H1 (cell line): Measurements from ENCODE around the gene SLC4A11. TPM values are rescaled to one million over a fixed set of nuclear protein-coding genes. Genes with fewer than 3 reads are reported as not detected.

Experiments
- CTCF ChIA-PET: fragments of 300-600 bp; sonication (Branson Sonifier 250); formaldehyde crosslinking; loops from one replicate; lab custom pipeline; 2021; ENCODE audit not compliant: partially characterized antibody; lab: Charles Lee
- POLR2A ChIA-PET: fragments of 300-600 bp; sonication (Branson Sonifier 250); formaldehyde crosslinking; loops from one replicate; lab custom pipeline; 2021; ENCODE audit warnings: inconsistent platforms; ENCODE audit not compliant: partially characterized antibody; lab: Charles Lee
- DNase-seq, 2 experiments: peaks; one replicate each; pipeline versions ENCODE4 v3.0.0 to v3.0.0-alpha.2; 2010 to 2022; ENCODE audit warnings: low spot score in 2 of 2, low read depth in 1 of 2, mixed read lengths in 1 of 2
- FAIRE-seq: peaks from 2 replicates; lab custom pipeline; 2011; peaks lifted over from hg19 to GRCh38; lab: Jason Lieb, UNC
- H2AFZ ChIP-seq: 2 replicates; pipeline ENCODE4 v1.8.1; 2012; ENCODE audit warnings: low read length, inconsistent platforms
- H2AK5ac ChIP-seq: 2 replicates; pipeline ENCODE4 v1.6.1; 2013; ENCODE audit warnings: low read depth, low read length
- H2BK120ac ChIP-seq: replicated peaks from 2 replicates; pipeline ENCODE3; 2013; ENCODE audit warnings: low read depth, low read length, inconsistent platforms
- H2BK12ac ChIP-seq: 2 replicates; pipeline ENCODE4 v1.6.1; 2013; ENCODE audit warnings: low read depth, low read length
- H2BK15ac ChIP-seq: 2 replicates; pipeline ENCODE4 v1.6.1; 2013; ENCODE audit warnings: low read length
- H2BK20ac ChIP-seq: 2 replicates; pipeline ENCODE4 v1.6.1; 2013; ENCODE audit warnings: low read length
- H2BK5ac ChIP-seq: 2 replicates; pipeline ENCODE4 v1.6.1; 2013; ENCODE audit warnings: low read depth, low read length
- H3K14ac ChIP-seq: 2 replicates; pipeline ENCODE4 v1.6.1; 2013; ENCODE audit warnings: inconsistent platforms; ENCODE audit not compliant: insufficient read length
- H3K18ac ChIP-seq: 2 replicates; pipeline ENCODE4 v1.6.1; 2013; ENCODE audit warnings: low read length; ENCODE audit errors: extremely low read depth
- H3K23ac ChIP-seq: 2 replicates; pipeline ENCODE4 v1.6.1; 2013; ENCODE audit warnings: inconsistent platforms; ENCODE audit not compliant: insufficient read length
- H3K23me2 ChIP-seq: 2 replicates; pipeline ENCODE4 v1.6.1; 2013; ENCODE audit warnings: low read depth, low read length
- H3K27ac ChIP-seq: 2 replicates; pipeline ENCODE4 v1.6.1; 2011; ENCODE audit warnings: low read depth, low read length, inconsistent platforms
- H3K27me3 ChIP-seq, 4 experiments: replicated peaks in 1 of 4; 1 replicate in 1 of 4; 2 replicates in 3 of 4; pipeline versions ENCODE4 v1.6.1 to v1.8.1; 2011 to 2013; ENCODE audit warnings: low read length in 3 of 4, mild to moderate bottlenecking in 3 of 4, inconsistent platforms in 2 of 4, mixed read lengths in 2 of 4, moderate library complexity in 1 of 4; ENCODE audit not compliant: control insufficient read depth in 3 of 4, insufficient read depth in 3 of 4; ENCODE audit errors: extremely low read depth in 1 of 4
- H3K36me3 ChIP-seq, 4 experiments: 2 replicates each; pipeline versions ENCODE4 v1.6.1 to v1.8.1; 2011 to 2013; ENCODE audit warnings: mild to moderate bottlenecking in 4 of 4, low read length in 3 of 4, moderate library complexity in 2 of 4, control low read depth in 1 of 4, inconsistent platforms in 1 of 4; ENCODE audit not compliant: insufficient read depth in 4 of 4, control insufficient read depth in 2 of 4
- H3K4ac ChIP-seq: replicated peaks from 2 replicates; pipeline ENCODE3; 2013; ENCODE audit warnings: low read length, low read depth, mixed read lengths, inconsistent platforms; ENCODE audit not compliant: insufficient read length
- H3K4me1 ChIP-seq, 4 experiments: replicated peaks in 1 of 4; 1 replicate in 1 of 4; 2 replicates in 3 of 4; pipeline versions ENCODE4 v1.6.1 to v1.8.1; 2011 to 2013; ENCODE audit warnings: low read length in 3 of 4, inconsistent platforms in 2 of 4, mixed read lengths in 1 of 4; ENCODE audit not compliant: insufficient read depth in 4 of 4, control insufficient read depth in 3 of 4
- H3K4me2 ChIP-seq, 2 experiments: 2 replicates each; pipeline versions ENCODE4 v1.6.1 to v1.8.1; 2011 to 2013; ENCODE audit warnings: low read depth in 2 of 2, low read length in 2 of 2, control low read depth in 1 of 2, inconsistent platforms in 1 of 2, mild to moderate bottlenecking in 1 of 2; ENCODE audit not compliant: insufficient read depth in 1 of 2
- H3K4me3 ChIP-seq, 4 experiments: fragments of 200-600, 300-600 bp in 1 of 4; sonication (generic), shearing (Covaris generic), sonication (Bioruptor Twin) in 1 of 4; 2 replicates each; pipeline versions ENCODE4 v1.5.1 to v1.8.1; 2011 to 2016; ENCODE audit warnings: low read length in 4 of 4, low read depth in 3 of 4, control low read depth in 2 of 4, inconsistent platforms in 2 of 4, mild to moderate bottlenecking in 2 of 4, mixed read lengths in 1 of 4, moderate library complexity in 1 of 4; ENCODE audit not compliant: insufficient read depth in 2 of 4; ENCODE audit errors: extremely low read depth in 1 of 4
- H3K56ac ChIP-seq: replicated peaks from 2 replicates; pipeline ENCODE3; 2013; ENCODE audit warnings: low read depth, mild to moderate bottlenecking, mixed read lengths, low read length, inconsistent platforms; ENCODE audit not compliant: insufficient read length
- H3K79me1 ChIP-seq: 2 replicates; pipeline ENCODE4 v1.6.1; 2013; ENCODE audit warnings: low read depth, low read length, control low read depth
- H3K79me2 ChIP-seq, 2 experiments: 2 replicates each; pipeline versions ENCODE4 v1.6.1 to v1.8.1; 2012 to 2013; ENCODE audit warnings: low read length in 2 of 2, mild to moderate bottlenecking in 2 of 2, inconsistent platforms in 1 of 2; ENCODE audit not compliant: insufficient read depth in 2 of 2, control insufficient read depth in 1 of 2
- H3K9ac ChIP-seq, 4 experiments: replicated peaks in 1 of 4; 1 replicate in 1 of 4; 2 replicates in 3 of 4; pipeline versions ENCODE4 v1.6.1 to v1.8.1; 2011 to 2013; ENCODE audit warnings: low read depth in 3 of 4, low read length in 3 of 4, control low read depth in 2 of 4, mild to moderate bottlenecking in 2 of 4, moderate library complexity in 2 of 4, inconsistent platforms in 1 of 4; ENCODE audit errors: extremely low read depth in 1 of 4
- H3K9me3 ChIP-seq, 2 experiments: 2 replicates each; pipeline versions ENCODE4 v1.6.1 to v1.8.1; 2012 to 2013; ENCODE audit warnings: mild to moderate bottlenecking in 2 of 2, moderate library complexity in 2 of 2, control low read depth in 1 of 2, inconsistent platforms in 1 of 2, low read depth in 1 of 2, low read length in 1 of 2, mixed read lengths in 1 of 2; ENCODE audit not compliant: insufficient read depth in 2 of 2
- H4K20me1 ChIP-seq, 2 experiments: replicated peaks in 1 of 2; 2 replicates each; pipeline versions ENCODE3 to v1.8.1; 2011 to 2013; ENCODE audit warnings: inconsistent platforms in 2 of 2, low read length in 2 of 2, mild to moderate bottlenecking in 1 of 2; ENCODE audit not compliant: insufficient read depth in 2 of 2, control insufficient read depth in 1 of 2
- H4K5ac ChIP-seq: 2 replicates; pipeline ENCODE4 v1.6.1; 2013; ENCODE audit warnings: low read length, low read depth, mixed read lengths, inconsistent platforms; ENCODE audit not compliant: insufficient read length
- H4K8ac ChIP-seq: 2 replicates; pipeline ENCODE4 v1.8.0; 2013; ENCODE audit warnings: mild to moderate bottlenecking, moderate library complexity, low read length, inconsistent platforms; ENCODE audit not compliant: insufficient read depth; ENCODE audit errors: extremely low read depth
- H4K91ac ChIP-seq: replicated peaks from 2 replicates; pipeline ENCODE3; 2013; ENCODE audit warnings: low read length, mixed read lengths, inconsistent platforms; ENCODE audit not compliant: insufficient read length
- CTBP2 ChIP-seq: IDR thresholded peaks from 2 replicates; pipeline ENCODE4 v1.7.0; 2011; ENCODE audit warnings: borderline replicate concordance, mild to moderate bottlenecking, moderate library complexity, mixed read lengths, low read length; ENCODE audit not compliant: insufficient read depth, insufficient read length
- RAD21 ChIP-seq, 2 experiments: IDR thresholded peaks in 1 of 2; conservative IDR thresholded peaks in 1 of 2; 2 replicates each; pipeline ENCODE4 v1.6.1; 2011; ENCODE audit warnings: low read depth in 2 of 2, low read length in 2 of 2, improper control_type of control experiment in 1 of 2, inconsistent platforms in 1 of 2, mild to moderate bottlenecking in 1 of 2, moderate library complexity in 1 of 2
- SIN3A ChIP-seq, 2 experiments: IDR thresholded peaks in 1 of 2; conservative IDR thresholded peaks in 1 of 2; 2 replicates each; pipeline ENCODE4 v1.6.1; 2011 to 2012; ENCODE audit warnings: low read length in 2 of 2, improper control_type of control experiment in 1 of 2, low read depth in 1 of 2, mild to moderate bottlenecking in 1 of 2
- SP1 ChIP-seq: IDR thresholded peaks from 2 replicates; pipeline ENCODE4 v1.6.1; 2011; ENCODE audit warnings: low read depth, low read length
- SP4 ChIP-seq: IDR thresholded peaks from 2 replicates; pipeline ENCODE4 v1.6.1; 2012; ENCODE audit warnings: low read length, inconsistent platforms
- YY1 ChIP-seq: IDR thresholded peaks from 2 replicates; pipeline ENCODE4 v1.6.1; 2011; ENCODE audit warnings: low read depth, mild to moderate bottlenecking, low read length
- WGBS, 2 experiments: shearing (Covaris generic) in 1 of 2; methylation state at CpG; one replicate each; pipeline versions ENCODE4 v1.1.6 to v1.1.7; 2013 to 2015; ENCODE audit warnings: low lambda C conversion rate in 2 of 2, mixed read lengths in 2 of 2, inconsistent platforms in 1 of 2, low coverage in 1 of 2, missing lambda C conversion rate in 1 of 2; ENCODE audit not compliant: insufficient replicate concordance in 2 of 2, insufficient coverage in 1 of 2, insufficient read length in 1 of 2; ENCODE audit errors: extremely low coverage in 1 of 2, missing lambda C conversion rate in 1 of 2; 5-methylcytosine and 5-hydroxymethylcytosine counted together
- polyA plus RNA-seq, 7 experiments: library from polyadenylated mRNA; depleted of rRNA in 3 of 7; stranded (reverse) in 5 of 7; unstranded in 2 of 7; fragments of >200 nt in 5 of 7; fragments of 200-250 nt in 2 of 7; gene quantifications; 1 replicate in 5 of 7; 2 replicates in 1 of 7; 4 replicates in 1 of 7; pipeline versions ENCODE4 v1.2.1 to v1.2.3, GENCODE V29; 2011 to 2013; ENCODE audit warnings: missing spikeins in 2 of 7, mixed read lengths in 2 of 7
- total RNA-seq: library from RNA; stranded (reverse); fragmentation: NEBNext Ultra II Directional; extraction: Animal tissue kit (Norgen Biotek cat#: 25700); gene quantifications from 2 replicates; pipeline ENCODE4 v1.2.1, GENCODE V29; 2021

Gene SLC4A11
- total and polyA plus RNA-seq, 2 of the 8 experiments (the other 6 are each of a cell fraction or from before 2014, with no cell fraction given), result 11.9 to 32.3 TPM

- no peak overlapping the region for H2BK20ac ChIP-seq
- H2BK15ac ChIP-seq, result no peak overlapping the region
- no peak overlapping the region for H3K4me2 ChIP-seq
- no peak for DNase-seq
- no peaks in the 10 kb centered on the region for H3K23me2 ChIP-seq
- no peak overlapping the region for H3K23ac ChIP-seq
- H4K20me1 ChIP-seq, result peaks cover 0 to 2% of the 10 kb centered on the region in 2 experiments
- H3K14ac ChIP-seq, result no peak overlapping the region
- H3K4me1 ChIP-seq, result no peaks in the 10 kb centered on the region; a peak in 1 of 7 replicates
- no peak overlapping the region for H3K56ac ChIP-seq
- no peaks in the 10 kb centered on the region; the same call in 1 of the 2 replicates for H3K79me1 ChIP-seq
- no peak overlapping the region for H2BK5ac ChIP-seq
- H2AFZ ChIP-seq, result no peak overlapping the region
- no peak overlapping the region for H2BK12ac ChIP-seq
- FAIRE-seq, result no peak
- no peak overlapping the region for H2AK5ac ChIP-seq
- no peaks in the 10 kb centered on the region for H3K27me3 ChIP-seq
- H4K91ac ChIP-seq, result no peak overlapping the region
- ChIA-PET POLR2A (interaction anchor here (0.8 to 8.1 kb wide), 5 partner anchors 9 to 19 kb away, joined by 3 to 61 read pairs (median 6); partner anchors contain the start of genes ITPA and SLC4A11), CTCF (interaction anchor here (0.6 to 2.5 kb wide), 6 partner anchors 8 to 185 kb away, joined by 3 to 12 read pairs (median 4); partner anchors contain the start of gene SLC4A11)
- H3K4ac ChIP-seq, result no peak overlapping the region
- H2BK120ac ChIP-seq, result no peak overlapping the region
- H3K4me3 ChIP-seq, result no peak overlapping the region
- peaks cover 0 to 5% (median 4%) of the 10 kb centered on the region in 4 experiments; a peak in 5 of 8 replicates for H3K36me3 ChIP-seq
- no peak overlapping the region for H4K5ac ChIP-seq
- H3K18ac ChIP-seq, result no peak overlapping the region
- no peak overlapping the region for H3K9ac ChIP-seq
- WGBS, 2 experiments, result 85% methylated on average over 27 of the region's 42 CpGs; no CpG with 5 or more reads in 1 of the 2 experiments
- no peak overlapping the region for H3K27ac ChIP-seq
- no peaks in the 10 kb centered on the region for H3K9me3 ChIP-seq
- no peaks in the 10 kb centered on the region for H3K79me2 ChIP-seq
- H4K8ac ChIP-seq, result no peak overlapping the region
- no peak for TF ChIP-seq YY1
- no peak for TF ChIP-seq SP4
- TF ChIP-seq SP1, result no peak
- TF ChIP-seq CTBP2, result no peak
- TF ChIP-seq RAD21 (IDR thresholded peaks at IDR 0.05 in 1 of 2, conservative IDR thresholded peaks at IDR 0.05 in 1 of 2; ENCODE audit: low read depth in 2 of 2, low read length in 2 of 2), result no peak
- TF ChIP-seq SIN3A (conservative IDR thresholded peaks at IDR 0.05 in 1 of 2, IDR thresholded peaks at IDR 0.05 in 1 of 2; ENCODE audit: low read depth in 1 of 2, low read length in 2 of 2), result no peak
Measured at GRCh38 chr20:3227936-3228749, 10.8 kb downstream of the SLC4A11 start.
